ENCODE measurements around the gene CPD. TPM values are rescaled to one million over a fixed set of nuclear protein-coding genes. Genes with fewer than 3 reads are reported as not detected.

Gene CPD
- total RNA-seq, 1 experiment from 2014 or later: 47.9 TPM

GRCh38 chr17:30375661-30376060 is 3.1 kb upstream of the CPD start:
- ChIA-PET POLR2A (interaction anchor here (1.1 to 1.9 kb wide), 3 partner anchors 8 to 257 kb away, joined by 3 to 4 read pairs (median 3); partner anchors contain the start of gene GOSR1), CTCF (interaction anchor here (0.6 to 1.0 kb wide), 2 partner anchors 9 to 619 kb away, joined by 3 to 5 read pairs; no protein-coding TSS in a partner anchor)
- no peaks in the 10 kb centered on the region for H3K9me3 Mint-ChIP-seq (ENCODE audit: unreplicated experiment)
- H3K27me3 Mint-ChIP-seq (ENCODE audit: insufficient read depth, unreplicated experiment): no peaks in the 10 kb centered on the region
- peaks cover 32% of the 10 kb centered on the region for H3K4me1 Mint-ChIP-seq (ENCODE audit: insufficient read depth, unreplicated experiment)
- H3K4me3 Mint-ChIP-seq (ENCODE audit: unreplicated experiment): no peak overlapping the region
- no TSS peak for BruUV-seq (replicated peaks)
- no peak for DNase-seq (ENCODE audit: unreplicated experiment)
- peaks cover 4% of the 10 kb centered on the region for H3K36me3 Mint-ChIP-seq (ENCODE audit: insufficient read depth, unreplicated experiment)
- TF ChIP-seq CTCF (IDR thresholded peaks at IDR 0.05; ENCODE audit: unreplicated experiment): no peak
- intact Hi-C loops (cut with micrococcal nuclease): no loop called here
- H3K27ac Mint-ChIP-seq (ENCODE audit: low read depth, unreplicated experiment): no peak overlapping the region

DNA sequence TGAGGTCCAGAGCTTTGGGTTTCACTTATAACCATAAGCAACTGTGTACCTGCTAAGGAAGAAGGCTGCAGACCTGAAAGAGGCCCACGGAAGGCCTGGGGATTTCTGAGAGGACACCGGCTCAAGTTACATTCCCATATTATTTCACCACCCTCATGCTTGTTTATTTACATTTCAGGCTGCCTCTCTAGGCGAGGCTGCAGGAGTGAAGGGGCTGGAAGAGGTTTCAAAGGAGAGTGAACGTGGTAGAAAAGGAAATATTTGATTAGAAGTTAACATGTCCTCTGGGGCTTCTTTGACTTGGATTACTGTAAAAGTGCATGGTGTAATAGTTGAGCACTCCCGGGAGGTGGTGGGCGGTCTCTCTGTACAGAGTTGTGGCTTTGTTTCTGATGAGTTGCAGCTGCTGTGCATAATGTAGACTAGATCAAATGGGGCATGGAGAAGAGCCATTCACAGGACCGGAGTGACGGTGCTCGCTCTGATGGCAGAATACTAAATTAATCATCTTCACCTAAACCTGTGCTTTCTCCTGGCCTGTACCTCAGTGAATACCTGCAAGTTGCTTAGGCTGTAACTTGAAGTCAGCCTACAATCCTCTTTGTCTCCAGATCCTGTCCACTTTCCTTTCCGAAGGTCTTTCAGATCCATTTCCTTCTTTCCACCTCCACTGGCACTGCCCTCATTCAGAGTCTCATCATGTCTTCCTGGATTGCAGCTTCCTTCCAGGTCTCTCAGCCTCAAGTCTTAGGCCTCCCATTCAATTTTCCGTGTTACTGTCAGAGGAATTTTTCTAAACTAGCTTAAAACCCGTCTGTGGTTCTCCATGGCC is 1.9 kb upstream of the CPD start:
- H3K4me3 Mint-ChIP-seq (ENCODE audit: unreplicated experiment): no peak overlapping the region
- DNase-seq (ENCODE audit: unreplicated experiment): peak; percentile 80
- intact Hi-C loops (cut with micrococcal nuclease): no loop called here
- POLR2A ChIA-PET: interaction anchor here (0.7 to 4.0 kb wide), 11 partner anchors 9 to 333 kb away, joined by 3 to 22 read pairs (median 4); partner anchors contain the start of gene GOSR1
- H3K27me3 Mint-ChIP-seq (ENCODE audit: insufficient read depth, unreplicated experiment): no peaks in the 10 kb centered on the region
- no TSS peak for BruUV-seq (replicated peaks)
- no peaks in the 10 kb centered on the region for H3K9me3 Mint-ChIP-seq (ENCODE audit: unreplicated experiment)
- no peaks in the 10 kb centered on the region for H3K36me3 Mint-ChIP-seq (ENCODE audit: insufficient read depth, unreplicated experiment)
- TF ChIP-seq CTCF (IDR thresholded peaks at IDR 0.05; ENCODE audit: unreplicated experiment): no peak
- H3K4me1 Mint-ChIP-seq (ENCODE audit: insufficient read depth, unreplicated experiment): peaks cover 41% of the 10 kb centered on the region
- peak overlapping the region; percentile 63 for H3K27ac Mint-ChIP-seq (ENCODE audit: low read depth, unreplicated experiment)
- CTCF ChIA-PET: interaction anchor here (0.6 to 1.0 kb wide), 2 partner anchors 36 to 242 kb away, joined by 3 read pairs; no protein-coding TSS in a partner anchor

DNA sequence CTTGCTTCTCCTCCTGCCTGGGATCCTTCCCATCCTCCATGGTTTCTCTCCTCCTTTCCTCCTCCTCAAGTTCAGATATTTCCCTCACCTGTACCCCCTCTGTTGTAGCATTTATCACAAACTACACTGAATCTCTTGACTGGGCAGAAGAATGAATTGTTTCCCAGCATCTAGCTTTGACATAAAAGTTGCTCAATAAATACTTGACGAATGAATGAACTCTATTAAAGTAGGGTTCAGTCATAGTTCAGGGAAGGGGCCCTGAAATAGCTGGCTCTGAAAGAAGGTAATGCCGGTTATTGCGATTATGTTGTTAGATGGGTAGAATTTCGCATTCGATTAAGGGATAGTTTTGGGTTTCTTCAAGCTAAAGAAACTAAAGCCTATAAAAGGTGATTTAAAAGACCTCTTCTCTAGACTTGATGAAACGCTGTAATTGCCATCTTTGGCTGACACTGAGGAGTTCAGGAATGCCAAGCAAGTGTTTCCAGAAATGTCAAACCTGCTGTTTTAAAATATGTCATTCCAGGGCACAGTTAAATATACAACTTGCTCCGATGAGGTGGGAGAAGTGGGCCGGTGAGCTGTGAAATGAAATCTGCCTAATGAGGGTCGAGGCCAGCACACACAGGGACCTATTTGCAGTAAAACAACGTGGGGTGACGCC is 1.0 kb upstream of the CPD start:
- Mint-ChIP-seq H3K9me3 (ENCODE audit: unreplicated experiment) (no peaks in the 10 kb centered on the region), H3K4me3 (ENCODE audit: unreplicated experiment) (peak overlapping the region; percentile 70)

More for the DNA sequence above, 1.0 kb upstream of the CPD start:
- TF ChIP-seq CTCF (IDR thresholded peaks at IDR 0.05; ENCODE audit: unreplicated experiment): no peak
- peaks cover 37% of the 10 kb centered on the region for H3K4me1 Mint-ChIP-seq (ENCODE audit: insufficient read depth, unreplicated experiment)
- no peaks in the 10 kb centered on the region for H3K27me3 Mint-ChIP-seq (ENCODE audit: insufficient read depth, unreplicated experiment)
- ChIA-PET CTCF (interaction anchor here (0.6 to 1.0 kb wide), 3 partner anchors 37 to 242 kb away, joined by 3 read pairs; no protein-coding TSS in a partner anchor), POLR2A (interaction anchor here (0.6 to 4.0 kb wide), 9 partner anchors 9 to 285 kb away, joined by 3 to 22 read pairs (median 4); partner anchors contain the start of gene GOSR1)
- no TSS peak for BruUV-seq (replicated peaks)
- intact Hi-C loops (cut with micrococcal nuclease): no loop called here
- no peak for DNase-seq (ENCODE audit: unreplicated experiment)
- peak overlapping the region; percentile 63 for H3K27ac Mint-ChIP-seq (ENCODE audit: low read depth, unreplicated experiment)
- no peaks in the 10 kb centered on the region for H3K36me3 Mint-ChIP-seq (ENCODE audit: insufficient read depth, unreplicated experiment)
